GM18861 (cell line): ENCODE data around the gene SART1.

ENCODE experiments used
- ATAC-seq: cut with Tn5 transposase; IDR thresholded peaks from one replicate; pipeline ENCODE4 v1.9.1; 2021; ENCODE audit not compliant: unreplicated experiment

SART1 gene

GRCh38 chr11:65961267-65962140, at the start of gene SART1:
Gene SART1 (plus strand): TSS chr11:65961734. CDS start chr11:65961781, 47 bp downstream.
- ATAC-seq = peak; percentile 74

GRCh38 chr11:65912845-65913244, 48.7 kb upstream of the SART1 start:
- ATAC-seq = no peak

GRCh38 chr11:65915101-65915820, 46.3 kb upstream of the SART1 start:
- no peak for ATAC-seq

GRCh38 chr11:65915821-65916251, 45.7 kb upstream of the SART1 start:
- no peak for ATAC-seq

- ATAC-seq = no peak
Measured at GRCh38 chr11:65916391-65916790, 45.1 kb upstream of the SART1 start.

- no peak for ATAC-seq
Measured at GRCh38 chr11:65917077-65917433, 44.5 kb upstream of the SART1 start.

GRCh38 chr11:65917434-65918210, 43.9 kb upstream of the SART1 start:
- no peak for ATAC-seq

GRCh38 chr11:65918211-65919140, 43.1 kb upstream of the SART1 start, which contains the start of gene C11orf68:
Gene C11orf68 (minus strand): TSS chr11:65919062. CDS start chr11:65919031, 31 bp downstream.
- peak; percentile 36 for ATAC-seq

GRCh38 chr11:65919141-65919572, 42.4 kb upstream of the SART1 start, which contains the start of gene DRAP1:
Gene DRAP1 (plus strand): TSS chr11:65919426. CDS start chr11:65919502, 76 bp downstream.
- peak; percentile 73 for ATAC-seq

- peak; percentile 24 for ATAC-seq
Measured at GRCh38 chr11:65919573-65920371, 41.8 kb upstream of the SART1 start.

- ATAC-seq = no peak
Measured at GRCh38 chr11:65920372-65920802, 41.1 kb upstream of the SART1 start.

GRCh38 chr11:65921033-65921555, 40.4 kb upstream of the SART1 start:
- ATAC-seq = no peak

GRCh38 chr11:65921876-65922275, 39.7 kb upstream of the SART1 start:
- ATAC-seq = no peak

GRCh38 chr11:65922565-65922964, 39.0 kb upstream of the SART1 start:
- no peak for ATAC-seq

GRCh38 chr11:65925397-65925796, 36.1 kb upstream of the SART1 start:
- ATAC-seq = no peak

GRCh38 chr11:65927904-65928397, 33.6 kb upstream of the SART1 start:
- ATAC-seq = no peak

- ATAC-seq = no peak
Measured at GRCh38 chr11:65928667-65929066, 32.9 kb upstream of the SART1 start.

- no peak for ATAC-seq
Measured at GRCh38 chr11:65931773-65932557, 29.6 kb upstream of the SART1 start.
